Left lobe of liver (tissue), 2 donors: ENCODE data around the gene NLRP14. TPM values are rescaled to one million over a fixed set of nuclear protein-coding genes. Genes with fewer than 3 reads are reported as not detected.

Experiments
- ATAC-seq: fragments of 200-7000 bp; cut with Tn5 transposase; one replicate; pipeline ENCODE4 v1.9.1; 2020; ENCODE audit warnings: mild to moderate bottlenecking, moderate library complexity
- DNase-seq: peaks from one replicate; pipeline ENCODE4 v3.0.0-alpha.2; 2020; ENCODE audit warnings: low spot score
- total RNA-seq: library from RNA; stranded (reverse); gene quantifications from one replicate; pipeline ENCODE4 v1.2.1, GENCODE V29; 2021
- donor health status: DM: no; HTN: no; CAD: no; lungs with moderate emphysema.
- donor health status: DM: no; HTN: yes; CAD: no.

Gene NLRP14, protein sequence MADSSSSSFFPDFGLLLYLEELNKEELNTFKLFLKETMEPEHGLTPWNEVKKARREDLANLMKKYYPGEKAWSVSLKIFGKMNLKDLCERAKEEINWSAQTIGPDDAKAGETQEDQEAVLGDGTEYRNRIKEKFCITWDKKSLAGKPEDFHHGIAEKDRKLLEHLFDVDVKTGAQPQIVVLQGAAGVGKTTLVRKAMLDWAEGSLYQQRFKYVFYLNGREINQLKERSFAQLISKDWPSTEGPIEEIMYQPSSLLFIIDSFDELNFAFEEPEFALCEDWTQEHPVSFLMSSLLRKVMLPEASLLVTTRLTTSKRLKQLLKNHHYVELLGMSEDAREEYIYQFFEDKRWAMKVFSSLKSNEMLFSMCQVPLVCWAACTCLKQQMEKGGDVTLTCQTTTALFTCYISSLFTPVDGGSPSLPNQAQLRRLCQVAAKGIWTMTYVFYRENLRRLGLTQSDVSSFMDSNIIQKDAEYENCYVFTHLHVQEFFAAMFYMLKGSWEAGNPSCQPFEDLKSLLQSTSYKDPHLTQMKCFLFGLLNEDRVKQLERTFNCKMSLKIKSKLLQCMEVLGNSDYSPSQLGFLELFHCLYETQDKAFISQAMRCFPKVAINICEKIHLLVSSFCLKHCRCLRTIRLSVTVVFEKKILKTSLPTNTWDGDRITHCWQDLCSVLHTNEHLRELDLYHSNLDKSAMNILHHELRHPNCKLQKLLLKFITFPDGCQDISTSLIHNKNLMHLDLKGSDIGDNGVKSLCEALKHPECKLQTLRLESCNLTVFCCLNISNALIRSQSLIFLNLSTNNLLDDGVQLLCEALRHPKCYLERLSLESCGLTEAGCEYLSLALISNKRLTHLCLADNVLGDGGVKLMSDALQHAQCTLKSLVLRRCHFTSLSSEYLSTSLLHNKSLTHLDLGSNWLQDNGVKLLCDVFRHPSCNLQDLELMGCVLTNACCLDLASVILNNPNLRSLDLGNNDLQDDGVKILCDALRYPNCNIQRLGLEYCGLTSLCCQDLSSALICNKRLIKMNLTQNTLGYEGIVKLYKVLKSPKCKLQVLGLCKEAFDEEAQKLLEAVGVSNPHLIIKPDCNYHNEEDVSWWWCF
- total RNA-seq, result 0.10 TPM

- DNase-seq, result peak; percentile 96
- peak; percentile 98 for ATAC-seq
Observed at GRCh38 chr11:7020183-7020917, at the start of gene NLRP14, which contains the start of gene ZNF214. Gene NLRP14 (plus strand): TSS chr11:7020479. CDS start chr11:7038587, 18,108 bp downstream. Gene ZNF214 (minus strand): TSS chr11:7020346. CDS start chr11:7002835, 17,511 bp downstream.

- ATAC-seq (no peak), DNase-seq (no peak)
Observed at GRCh38 chr11:6979365-6979764, 40.9 kb upstream of the NLRP14 start.

- no peak for ATAC-seq
- DNase-seq, result no peak
Observed at GRCh38 chr11:6986487-6986886, 33.8 kb upstream of the NLRP14 start.

DNA sequence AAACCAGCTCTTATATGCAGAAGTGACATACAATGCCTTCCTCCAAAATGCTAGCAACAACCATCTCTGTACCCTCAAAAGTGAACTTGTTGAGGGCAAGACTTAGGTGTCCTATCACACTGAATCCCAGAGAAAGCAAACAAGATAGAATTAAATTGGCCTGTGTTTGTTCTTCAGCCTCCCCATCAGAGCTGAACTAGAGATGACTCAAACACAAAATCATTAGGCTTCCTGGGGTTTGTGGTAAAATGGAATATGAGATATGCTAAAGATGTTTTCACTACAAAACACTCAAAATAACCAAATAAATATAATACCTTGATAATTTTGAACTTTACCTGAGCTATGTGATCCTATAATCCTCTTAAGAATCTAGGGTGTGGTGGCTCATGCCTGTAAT lies 31.8 kb upstream of the NLRP14 start:
- DNase-seq (no peak), ATAC-seq (no peak)

DNA sequence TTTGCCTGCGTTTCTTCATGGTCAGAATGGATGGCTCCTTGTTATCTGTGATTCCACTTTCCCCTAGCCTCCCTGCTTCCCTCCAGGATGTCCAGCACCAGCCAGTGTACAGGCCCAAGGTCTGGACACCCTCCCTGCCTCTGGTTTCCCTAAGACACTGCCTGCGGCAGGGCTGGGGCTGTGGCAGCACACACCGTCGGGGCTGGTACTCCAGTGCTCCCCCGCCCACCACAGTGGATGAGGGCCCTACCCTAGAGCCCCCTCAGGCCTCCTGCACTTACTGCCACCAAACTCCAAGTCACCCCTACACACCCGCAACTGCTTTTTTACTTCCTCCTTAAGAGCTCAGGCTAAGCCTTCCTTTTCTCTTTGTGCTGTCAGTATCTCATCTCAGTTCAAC lies 29.1 kb upstream of the NLRP14 start:
- no peak for ATAC-seq
- DNase-seq, result no peak

- ATAC-seq (peak; percentile 39), DNase-seq (no peak)
Observed at GRCh38 chr11:6992026-6992425, 28.3 kb upstream of the NLRP14 start.

GRCh38 chr11:6992457-6993417 lies 27.5 kb upstream of the NLRP14 start:
- DNase-seq (no peak), ATAC-seq (no peak)

- DNase-seq (no peak), ATAC-seq (no peak)
Observed at GRCh38 chr11:6995703-6996102, 24.6 kb upstream of the NLRP14 start.

DNA sequence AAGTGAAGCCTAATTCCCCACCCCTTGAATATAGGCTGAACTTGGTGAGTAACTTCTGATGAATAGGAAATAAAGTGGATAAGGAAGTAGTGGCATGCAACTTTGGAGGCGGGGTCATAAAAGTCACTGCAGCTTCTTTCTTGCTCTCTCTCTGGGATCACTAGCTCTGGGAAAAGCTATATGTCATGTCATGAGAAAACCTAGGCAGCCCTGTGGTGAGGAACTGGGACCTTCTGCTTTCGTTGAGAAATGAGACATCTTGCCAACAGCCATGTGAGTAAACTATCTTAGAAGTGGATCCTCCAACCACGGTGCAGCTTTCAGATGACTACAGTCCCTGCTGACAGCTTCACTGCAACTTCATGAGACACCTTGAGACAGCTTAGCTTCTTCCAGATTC lies 15.8 kb upstream of the NLRP14 start:
- ATAC-seq, result no peak

DNA sequence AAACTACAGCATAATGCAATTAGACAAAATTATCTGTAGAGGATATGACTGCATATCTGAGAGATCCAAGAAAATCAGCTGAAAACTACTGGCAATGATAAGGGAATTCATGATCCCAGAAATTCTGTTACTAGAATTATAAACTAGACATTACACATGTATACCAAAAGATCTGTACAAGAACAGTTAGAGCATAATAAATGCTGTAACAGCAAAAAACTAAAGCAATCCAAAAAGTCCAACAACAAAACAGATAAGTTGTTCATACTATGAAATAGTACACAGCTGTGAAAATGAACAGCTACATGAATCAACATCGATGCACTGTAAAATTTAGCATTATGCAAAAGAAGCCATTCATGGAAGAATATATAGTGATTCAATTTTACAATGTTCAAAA lies 6.2 kb upstream of the NLRP14 start:
- ATAC-seq (no peak), DNase-seq (no peak)

More for the DNA sequence above, 15.8 kb upstream of the NLRP14 start:
- DNase-seq, result no peak

DNA sequence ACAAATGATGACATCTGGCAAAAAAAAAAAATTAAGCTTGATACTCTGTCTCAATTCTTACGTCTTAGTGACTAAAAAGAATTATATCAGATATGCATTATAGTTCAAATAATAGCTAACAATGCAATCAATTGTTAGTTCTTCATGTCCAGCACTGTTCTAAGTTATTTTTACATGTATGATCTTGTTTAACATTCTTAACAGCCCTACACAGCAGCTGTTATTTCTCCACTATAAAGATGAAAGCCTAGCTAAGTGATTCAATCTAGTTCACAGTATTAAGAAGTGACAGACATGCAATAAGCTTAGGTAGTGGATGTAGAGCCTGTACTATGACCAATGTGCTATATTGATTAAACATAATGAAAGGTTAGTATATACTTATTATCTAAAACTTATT lies 4.3 kb upstream of the NLRP14 start:
- no peak for ATAC-seq

GRCh38 chr11:7019500-7020182 lies 638 bp upstream of the NLRP14 start:
- ATAC-seq (peak; percentile 33), DNase-seq (peak; percentile 52)

More for the DNA sequence above, 4.3 kb upstream of the NLRP14 start:
- no peak for DNase-seq

DNA sequence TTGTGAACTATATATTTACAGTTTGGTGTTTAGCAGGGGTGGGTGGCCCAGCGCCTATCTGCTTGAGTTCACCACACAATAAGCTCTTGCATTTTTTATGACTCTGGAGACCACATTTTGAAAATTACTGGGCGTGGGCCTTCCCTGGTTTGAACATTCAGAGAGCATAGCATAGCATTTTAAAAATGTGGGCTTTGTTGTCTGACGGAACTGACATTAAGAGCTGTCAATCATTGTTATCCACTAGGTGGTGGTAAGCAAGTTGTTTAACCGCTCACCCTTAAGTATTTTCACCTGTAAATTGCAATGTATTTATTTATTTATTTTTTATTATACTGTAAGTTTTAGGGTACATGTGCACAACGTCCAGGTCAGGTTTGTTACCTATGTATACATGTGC lies 1.0 kb downstream of the NLRP14 start:
- ATAC-seq (no peak), DNase-seq (no peak)

GRCh38 chr11:7028141-7028540 lies 7.9 kb downstream of the NLRP14 start:
- no peak for DNase-seq
- ATAC-seq, result no peak

DNA sequence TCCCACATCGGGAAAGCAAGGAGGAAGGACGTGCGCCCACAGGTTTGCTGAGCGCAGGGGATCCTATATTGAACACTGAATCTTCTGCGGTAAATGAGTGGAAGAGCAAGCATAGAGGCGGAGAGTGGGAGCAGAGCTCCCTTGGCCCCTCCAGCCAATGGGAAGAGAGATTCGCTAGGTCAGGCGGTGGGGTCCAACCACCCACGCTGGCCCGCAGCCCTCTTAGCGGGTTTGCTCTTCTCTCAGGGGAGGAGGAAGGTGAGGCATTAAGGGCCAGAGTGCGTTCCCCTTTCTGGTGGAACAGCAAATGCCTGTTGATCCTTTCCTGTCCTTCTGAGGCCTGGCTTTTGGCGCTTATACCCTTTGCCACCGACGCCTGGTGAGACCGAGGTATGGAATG lies 10.6 kb downstream of the NLRP14 start:
- ATAC-seq, result no peak
- no peak for DNase-seq

DNA sequence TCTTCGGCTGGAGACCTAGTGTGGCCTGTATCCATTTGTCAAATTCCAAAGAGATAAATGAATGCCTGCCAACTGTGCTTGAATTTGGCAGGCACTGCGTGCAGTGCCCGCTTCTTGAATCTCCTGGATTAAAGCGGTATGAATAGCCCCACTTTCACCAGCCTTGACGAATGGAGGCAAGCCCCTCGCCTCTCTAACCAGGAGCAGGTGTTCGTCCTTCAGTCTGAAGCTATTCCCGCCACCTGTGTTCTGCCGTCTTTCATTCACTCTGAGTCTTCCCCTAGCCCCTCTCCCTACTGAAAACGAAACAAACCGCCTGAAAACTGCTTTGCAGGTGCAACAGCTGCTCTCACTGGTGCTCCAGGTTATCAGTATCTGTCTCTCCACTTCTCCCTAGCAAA lies 11.2 kb downstream of the NLRP14 start:
- no peak for DNase-seq
- ATAC-seq, result peak; percentile 80

DNA sequence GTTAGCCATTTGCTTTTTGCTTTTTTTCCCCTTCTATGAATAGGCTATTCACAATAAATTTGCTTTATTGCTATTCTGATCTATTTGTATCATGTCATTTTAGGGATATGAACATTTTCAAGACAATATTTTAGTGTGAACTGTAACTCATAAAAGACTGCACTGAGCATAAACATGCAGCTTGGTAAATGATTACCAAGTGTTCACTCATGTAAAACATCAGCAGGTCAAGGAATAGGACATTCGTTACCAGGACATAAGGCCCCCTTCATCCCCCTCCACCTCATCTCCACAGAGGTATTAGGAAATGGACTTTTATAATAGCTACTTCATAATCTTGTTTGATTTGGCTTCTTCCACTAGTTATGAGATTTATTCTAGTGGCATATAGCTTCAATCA lies 12.4 kb downstream of the NLRP14 start:
- no peak for DNase-seq
- peak; percentile 46 for ATAC-seq

DNA sequence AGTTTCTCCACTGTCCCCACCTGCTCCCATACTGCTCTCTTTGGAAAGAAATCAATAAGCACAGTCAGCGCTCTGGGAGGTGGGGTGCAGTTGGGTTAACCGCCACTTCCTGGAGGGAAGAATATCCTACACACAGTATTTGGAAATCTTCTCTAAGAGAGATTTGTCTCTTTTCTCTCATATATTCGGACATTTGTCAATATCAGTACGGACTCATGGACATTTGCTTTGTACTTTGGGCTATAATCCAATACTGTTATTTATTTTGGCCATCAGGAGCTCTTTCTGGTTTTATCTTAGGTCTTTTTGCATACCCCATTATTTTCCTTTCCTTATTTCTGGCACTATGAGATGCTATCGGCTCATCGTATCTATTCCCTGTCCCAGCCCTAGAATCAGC lies 13.7 kb downstream of the NLRP14 start:
- ATAC-seq, result peak; percentile 55

More for the DNA sequence above, 13.7 kb downstream of the NLRP14 start:
- no peak for DNase-seq
